Mesangial cell (primary cell): ENCODE data around the gene NLRC3. TPM values are rescaled to one million over a fixed set of nuclear protein-coding genes. Genes with fewer than 3 reads are reported as not detected.

Experiments
- total RNA-seq: library from RNA; depleted of rRNA; stranded (reverse); fragments of >200 nt; gene quantifications from 2 replicates; pipeline ENCODE4 v1.2.3, GENCODE V29; 2015

NLRC3 gene
- total RNA-seq: not detected in 2 replicates

GRCh38 chr16:3577302-3577752 is at the start of gene NLRC3:
NLRC3 (minus strand) TSS chr16:3577403; CDS start chr16:3565036, 12,367 bp downstream.

GRCh38 chr16:3611146-3611975 is 34.2 kb upstream of the NLRC3 start, which contains the start of gene SLX4:
SLX4 (minus strand) TSS chr16:3611606; CDS start chr16:3608964, 2,642 bp downstream.

GRCh38 chr16:3495176-3495575 is 82.0 kb downstream of the NLRC3 start, which contains the start of gene C16orf90:
C16orf90 (minus strand) TSS chr16:3495489; CDS start chr16:3495421, 68 bp downstream.

Other genes with a start within 250 kb of the NLRC3 start
- not detected in 2 replicates for gene OR2C1, start 221.5 kb downstream of the NLRC3 start, total RNA-seq
- gene ZSCAN32, start 176.4 kb downstream of the NLRC3 start, total RNA-seq: 7.8 and 10.6 TPM in 2 replicates
- gene ZNF174, start 176.2 kb downstream of the NLRC3 start, total RNA-seq: 8.5 and 15.6 TPM in 2 replicates
- gene ZNF597, start 133.9 kb downstream of the NLRC3 start, total RNA-seq: 1.1 and 1.4 TPM in 2 replicates
- 32.3 and 35.2 TPM in 2 replicates for gene NAA60, start 133.7 kb downstream of the NLRC3 start, total RNA-seq
- not detected in 2 replicates for gene C16orf90, start 81.9 kb downstream of the NLRC3 start, total RNA-seq
- 6.7 and 11.9 TPM in 2 replicates for gene CLUAP1, start 76.4 kb downstream of the NLRC3 start, total RNA-seq
- gene SLX4, start 34.2 kb upstream of the NLRC3 start, total RNA-seq: 4.2 and 7.5 TPM in 2 replicates
- gene DNASE1, start 77.3 kb upstream of the NLRC3 start, total RNA-seq: 10.6 and 17.7 TPM in 2 replicates
- 81.0 and 125 TPM in 2 replicates for gene TRAP1, start 140.1 kb upstream of the NLRC3 start, total RNA-seq